Heart left ventricle (tissue), 16 donors: ENCODE results near the gene LOXL3. TPM values are rescaled to one million over a fixed set of nuclear protein-coding genes. Genes with fewer than 3 reads are reported as not detected.
A peak's percentile ranks its signal among the peaks of the same experiment; 100 is the strongest.

Source experiments
- ATAC-seq, 4 donors: fragments of 200-7000 bp; cut with Tn5 transposase; one replicate each; pipeline ENCODE4 v1.9.1; 2020 to 2022; ENCODE audit warnings: moderate library complexity in 4 of 4, mild to moderate bottlenecking in 3 of 4, moderate number of reproducible peaks in 1 of 4
- DNase-seq, 5 donors: peaks; one replicate each; pipeline ENCODE4 v3.0.0-alpha.2; 2020
- H3K27ac ChIP-seq, 12 donors: fragments of 200-600 bp; sonication (generic) in 4 of 12; one replicate each; pipeline versions ENCODE4 v1.5.0 to v1.8.0; 2016 to 2022; ENCODE audit warnings: mild to moderate bottlenecking in 2 of 12
- H3K27me3 ChIP-seq, 9 donors: fragments of 200-600 bp; sonication (generic) in 2 of 9; one replicate each; pipeline versions ENCODE4 v1.5.1 to v1.8.0; 2016 to 2022; ENCODE audit warnings: mild to moderate bottlenecking in 3 of 9
- H3K36me3 ChIP-seq, 9 donors: fragments of 200-600 bp; sonication (generic) in 2 of 9; one replicate each; pipeline versions ENCODE4 v1.5.0 to v1.8.0; 2018 to 2022; ENCODE audit warnings: mild to moderate bottlenecking in 2 of 9
- H3K4me1 ChIP-seq, 12 donors: fragments of 200-600 bp; sonication (generic) in 4 of 12; one replicate each; pipeline versions ENCODE4 v1.5.0 to v1.8.0; 2016 to 2022; ENCODE audit warnings: mild to moderate bottlenecking in 3 of 12
- H3K4me3 ChIP-seq, 12 donors: fragments of 200-600 bp; sonication (generic) in 4 of 12; one replicate each; pipeline versions ENCODE4 v1.5.0 to v1.8.0; 2017 to 2022; ENCODE audit warnings: mild to moderate bottlenecking in 9 of 12, moderate library complexity in 4 of 12
- H3K9me3 ChIP-seq, 12 donors: fragments of 200-600 bp; sonication (generic) in 4 of 12; one replicate each; pipeline versions ENCODE4 v1.5.0 to v1.8.0; 2016 to 2022; ENCODE audit warnings: mild to moderate bottlenecking in 1 of 12
- POLR2A ChIP-seq, 2 donors: fragments of 450-650 bp; IDR thresholded peaks; one replicate each; pipeline ENCODE4 v1.6.1; 2017; ENCODE audit warnings: antibody characterized with exemption in 2 of 2, mild to moderate bottlenecking in 2 of 2, moderate library complexity in 2 of 2
- WGBS, 4 donors: extraction: QIAGEN DNeasy Blood & Tissue Kit in 2 of 4; methylation state at CpG; one replicate each; pipeline versions ENCODE4 v1.1.5 to v1.1.7; 2013 to 2018; 5-methylcytosine and 5-hydroxymethylcytosine counted together
- intact Hi-C, 10 donors: fragments of 100-400 bp; cut with DNase I; formaldehyde crosslinking; loops; one replicate each; pipeline versions ENCODE4 v1.11.1 to v1.14.2; 2022
- polyA plus RNA-seq, 2 donors: library from polyadenylated mRNA; stranded (reverse); fragments of 200-250 nt; gene quantifications; one replicate each; pipeline ENCODE4 v1.2.3, GENCODE V29; 2013
- total RNA-seq, 9 donors: library from RNA; depleted of rRNA in 2 of 9; stranded (reverse); fragments of >200 nt in 2 of 9; fragmentation: NEBNext Ultra II Directional in 3 of 9; extraction: Animal tissue kit (Norgen Biotek cat#: 25700) in 3 of 9; gene quantifications; one replicate each; pipeline versions ENCODE4 v1.1.0 to v1.2.4, GENCODE V29; 2016 to 2023
- TF ChIP-seq, protein P1 (sequence below), 12 donors: fragments of 200-600 bp; sonication (generic) in 4 of 12; IDR thresholded peaks; one replicate each; pipeline versions ENCODE4 v1.5.0 to v1.8.0; 2018 to 2022; ENCODE audit warnings: antibody characterized with exemption in 12 of 12, mild to moderate bottlenecking in 5 of 12
- donor health status: ischemic (EF 13 %, LVEDD 7.1; RV severe dilation, severe dysfunction).
- donor health status: healthy with polysubstance abuse.
- donor health status: DM: no; HTN: yes; CAD: no.
- donor health status: DM: no; HTN: no; CAD: no.
- donor health status: ischemic (EF 25% LVEDD 6.9; RV normal size, moderate dysfunction).
- donor health status: ischemic (EF 25% LVEDD 5.7; RV mildly dilated, moderate dysfunction).
- donor health status: healthy.
- donor health status: DM: yes; HTN: yes; CAD: no.
- donor health status: ischemic (EF 35%, LVEDD 5.7; RV mildly dilated, moderate dysfunction).
- donor health status: nonischemic (EF 11% LVEDD 7.7; RV severe dilation, severe dysfunction).
- donor health status: DM: yes; HTN: yes; CAD: no.
- donor health status: PGD.
- donor health status: ischemic (EF 29% LVEDD 5.4; RV normal size, mild dysfunction).
- donor health status: nonischemic (EF 23%, LVEDD 6.1; RV moderate dilation, normal function).

Gene LOXL3
- total and polyA plus RNA-seq, 11 donors: 1.5 to 8.7 (median 3.0) TPM

DNA sequence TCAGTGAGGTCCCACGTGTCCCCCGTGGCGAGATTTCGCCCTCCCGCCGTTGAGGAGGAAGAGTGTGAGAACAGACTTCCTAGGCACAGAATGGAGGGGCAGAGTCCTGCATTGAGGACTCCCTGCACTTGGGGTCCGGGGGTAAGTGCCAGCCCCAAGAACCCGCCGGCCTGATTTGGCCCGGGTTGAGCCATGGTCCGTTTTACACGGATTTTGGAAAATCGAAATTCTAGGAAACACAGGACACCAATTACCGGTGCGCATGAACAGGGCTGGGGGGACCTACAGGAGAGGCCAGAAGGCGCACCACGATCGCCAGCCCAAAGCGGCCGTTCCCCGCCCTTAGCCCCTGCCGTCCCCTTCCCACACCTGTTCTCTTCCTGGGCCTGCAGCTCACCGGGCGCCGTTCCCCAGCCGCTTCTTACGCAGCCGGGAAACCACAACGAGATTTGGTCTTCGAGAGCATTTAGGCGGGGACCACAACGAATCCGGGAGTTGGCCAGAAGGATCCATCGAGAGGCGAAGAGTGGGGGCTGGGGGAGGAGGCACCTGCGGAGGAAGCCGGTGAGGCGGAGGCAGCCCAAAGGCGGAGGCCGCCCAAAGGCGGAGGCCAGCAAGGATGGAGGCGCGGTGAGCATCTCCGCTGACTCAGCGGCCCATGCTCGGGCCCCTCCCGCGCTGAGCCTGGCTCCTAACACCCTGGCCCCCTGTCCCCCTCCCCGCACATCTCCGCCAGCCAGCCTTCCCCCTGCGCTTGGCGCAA is 40.0 kb downstream of the LOXL3 start:
- Histone ChIP-seq H3K36me3 (no peaks in the 10 kb centered on the region), H3K27me3 (peaks cover 60 to 97% (median 86%) of the 10 kb centered on the region in 9 donors), H3K27ac (no peak overlapping the region), H3K4me1 (peaks cover 0 to 38% (median 22%) of the 10 kb centered on the region in 12 donors), H3K9me3 (no peaks in the 10 kb centered on the region), H3K4me3 (peak overlapping the region in 3 of 12 donors; percentile 4 to 39 (median 16))
- TF ChIP-seq, protein P1, sequence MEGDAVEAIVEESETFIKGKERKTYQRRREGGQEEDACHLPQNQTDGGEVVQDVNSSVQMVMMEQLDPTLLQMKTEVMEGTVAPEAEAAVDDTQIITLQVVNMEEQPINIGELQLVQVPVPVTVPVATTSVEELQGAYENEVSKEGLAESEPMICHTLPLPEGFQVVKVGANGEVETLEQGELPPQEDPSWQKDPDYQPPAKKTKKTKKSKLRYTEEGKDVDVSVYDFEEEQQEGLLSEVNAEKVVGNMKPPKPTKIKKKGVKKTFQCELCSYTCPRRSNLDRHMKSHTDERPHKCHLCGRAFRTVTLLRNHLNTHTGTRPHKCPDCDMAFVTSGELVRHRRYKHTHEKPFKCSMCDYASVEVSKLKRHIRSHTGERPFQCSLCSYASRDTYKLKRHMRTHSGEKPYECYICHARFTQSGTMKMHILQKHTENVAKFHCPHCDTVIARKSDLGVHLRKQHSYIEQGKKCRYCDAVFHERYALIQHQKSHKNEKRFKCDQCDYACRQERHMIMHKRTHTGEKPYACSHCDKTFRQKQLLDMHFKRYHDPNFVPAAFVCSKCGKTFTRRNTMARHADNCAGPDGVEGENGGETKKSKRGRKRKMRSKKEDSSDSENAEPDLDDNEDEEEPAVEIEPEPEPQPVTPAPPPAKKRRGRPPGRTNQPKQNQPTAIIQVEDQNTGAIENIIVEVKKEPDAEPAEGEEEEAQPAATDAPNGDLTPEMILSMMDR (IDR thresholded peaks at IDR 0.05): no peak
- no peak for TF ChIP-seq POLR2A (IDR thresholded peaks at IDR 0.05)
- no peak for ATAC-seq
- intact Hi-C loops: no loop called here
- DNase-seq: peak in 1 of 5 donors; percentile 5
- WGBS, 4 donors: 4 to 7% (median 6%) methylated on average over 41 to 52 of the region's 52 CpGs

DNA sequence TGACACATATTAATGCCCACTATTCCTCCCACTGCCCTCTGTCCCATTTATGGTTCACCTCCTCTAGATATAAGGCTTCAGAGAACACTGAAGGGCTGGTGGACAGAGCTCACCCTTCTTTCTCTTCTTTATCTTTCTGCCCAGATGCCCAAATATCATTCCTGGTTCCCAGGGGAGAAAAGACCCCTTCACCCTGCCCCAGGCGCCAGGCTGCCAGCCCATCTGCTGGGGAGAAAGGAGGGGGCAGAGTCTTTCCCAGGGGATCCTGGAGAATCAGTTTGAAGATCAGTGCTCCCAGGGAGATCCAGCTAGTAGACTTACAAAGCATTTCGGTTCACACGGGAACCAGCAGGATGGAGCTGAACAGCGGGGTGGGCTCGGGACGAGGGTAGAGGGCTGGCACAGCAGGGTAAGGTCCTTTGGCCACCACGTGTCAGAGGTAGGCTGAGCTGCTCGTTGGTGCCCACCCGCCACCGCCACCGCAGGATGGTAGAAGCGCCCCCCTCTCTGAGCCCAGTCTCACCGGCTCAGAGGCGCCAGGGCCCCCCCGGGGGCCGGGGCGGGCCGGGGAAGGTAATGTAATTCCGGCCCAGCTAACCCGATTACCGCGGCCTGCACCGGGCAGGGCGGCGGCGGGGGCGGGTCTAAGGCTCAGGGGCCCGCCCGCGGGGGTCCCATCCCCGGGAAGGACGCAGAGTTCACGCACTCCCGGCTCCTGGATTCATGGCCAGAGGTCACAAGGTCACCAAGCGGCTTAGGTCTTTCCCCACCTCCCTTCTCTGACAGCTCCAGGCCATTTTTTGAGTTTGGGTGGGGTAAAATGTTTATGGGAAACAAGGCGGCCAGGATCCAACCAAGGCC is 40.8 kb downstream of the LOXL3 start:
- intact Hi-C loops: no loop called here
- WGBS, 4 donors: 4 to 11% (median 6%) methylated on average over 9 to 36 of the region's 36 CpGs
- Histone ChIP-seq H3K27ac (no peak overlapping the region), H3K27me3 (peaks cover 55 to 91% (median 79%) of the 10 kb centered on the region in 9 donors), H3K4me1 (peaks cover 0 to 44% (median 26%) of the 10 kb centered on the region in 12 donors), H3K9me3 (no peaks in the 10 kb centered on the region), H3K4me3 (no peak overlapping the region), H3K36me3 (no peaks in the 10 kb centered on the region)
- no peak for ATAC-seq
- no peak for TF ChIP-seq POLR2A (IDR thresholded peaks at IDR 0.05)
- TF ChIP-seq, protein P1 (IDR thresholded peaks at IDR 0.05): no peak
- peak in 1 of 5 donors; percentile 7 for DNase-seq

DNA sequence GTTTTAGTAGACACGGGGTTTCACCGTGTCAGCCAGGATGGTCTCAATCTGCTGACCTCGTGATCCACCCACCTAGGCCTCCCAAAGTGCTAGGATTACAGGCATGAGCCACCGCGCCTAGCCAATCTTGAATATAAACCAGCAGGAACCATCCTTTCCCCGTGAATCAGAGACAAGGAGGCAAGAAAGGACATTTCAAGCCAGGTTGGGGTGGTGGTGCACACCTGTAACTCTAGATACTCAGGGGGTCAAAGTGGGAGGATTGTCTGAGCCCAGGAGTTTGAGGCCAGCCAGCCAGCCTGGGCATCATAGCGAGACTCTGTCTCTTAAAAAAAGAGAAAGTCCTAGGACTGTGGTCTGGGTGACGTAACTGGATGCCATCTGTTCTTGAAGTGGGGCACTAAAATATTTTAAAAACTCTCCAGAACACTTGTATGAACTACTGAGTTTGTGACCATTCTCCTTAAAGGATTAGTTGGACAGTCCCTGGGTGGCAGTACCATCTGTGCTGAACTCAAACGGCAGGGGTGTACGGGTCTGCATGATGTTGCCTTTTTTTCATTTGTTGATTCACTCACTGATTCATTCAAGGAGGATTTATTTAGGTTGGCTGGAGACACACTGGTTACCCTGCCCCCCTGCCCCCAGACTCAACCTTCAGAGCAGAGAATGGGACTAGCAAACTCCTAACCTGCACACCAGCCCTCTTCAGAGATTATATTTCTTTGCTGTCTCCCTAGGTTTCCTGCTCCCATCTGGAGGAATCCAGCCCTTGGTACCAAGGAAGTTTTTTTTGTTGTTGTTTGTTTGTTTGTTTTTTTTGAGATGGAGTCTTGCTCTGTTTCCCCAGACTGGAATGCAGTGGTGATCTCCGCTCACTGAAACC is 42.4 kb downstream of the LOXL3 start:
- Histone ChIP-seq H3K27ac (no peak overlapping the region), H3K4me3 (no peak overlapping the region), H3K9me3 (no peaks in the 10 kb centered on the region), H3K27me3 (peaks cover 42 to 79% (median 62%) of the 10 kb centered on the region in 9 donors), H3K36me3 (peaks cover 0 to under 1% (median 0%) of the 10 kb centered on the region in 9 donors), H3K4me1 (peaks cover 4 to 44% (median 30%) of the 10 kb centered on the region in 12 donors)
- ATAC-seq: no peak
- 33 to 51% (median 34%) methylated on average over 11 of the region's 11 CpGs for WGBS, 4 donors
- TF ChIP-seq, protein P1 (IDR thresholded peaks at IDR 0.05): no peak
- no peak for TF ChIP-seq POLR2A (IDR thresholded peaks at IDR 0.05)
- DNase-seq: no peak
- intact Hi-C loops: no loop called here
